ENCODE data around the gene DAP3. TPM values are rescaled to one million over a fixed set of nuclear protein-coding genes. Genes with fewer than 3 reads are reported as not detected.
"Not testable (repeated sequence)": the region's sequence is repeated elsewhere in the genome, so short reads cannot be mapped to it uniquely, and the experiment has no call there.

The DAP3 gene
- total RNA-seq, 1 donor from 2014 or later: 120 TPM

DNA sequence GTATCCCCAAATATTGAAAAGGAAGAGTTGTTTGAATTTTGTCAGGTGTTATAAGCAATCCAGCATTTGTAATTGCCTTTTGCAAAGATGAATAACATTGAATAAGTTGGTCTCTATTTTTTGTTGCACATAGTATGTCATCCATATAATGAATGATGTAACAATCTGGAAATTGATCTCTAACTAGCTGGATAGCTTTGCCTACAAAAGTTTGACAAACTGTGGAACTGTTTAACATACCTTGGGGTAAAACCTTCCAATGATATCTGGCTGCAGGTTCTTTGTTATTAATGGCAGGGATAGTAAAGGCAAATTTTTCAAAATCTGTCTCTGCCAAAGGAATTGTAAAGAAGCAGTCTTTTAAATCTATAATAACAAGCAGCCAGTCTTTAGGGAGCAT is 7.6 kb downstream of the DAP3 start:
- Mint-ChIP-seq H3K36me3 (ENCODE audit: low read depth, unreplicated experiment) (peaks cover 32% of the 10 kb centered on the region), H3K9me3 (ENCODE audit: unreplicated experiment) (no peaks in the 10 kb centered on the region), H3K27ac (ENCODE audit: unreplicated experiment) (no peak overlapping the region), H3K4me3 (ENCODE audit: unreplicated experiment) (no peak overlapping the region), H3K4me1 (ENCODE audit: unreplicated experiment) (peaks cover 4% of the 10 kb centered on the region), H3K27me3 (ENCODE audit: unreplicated experiment) (peaks cover 4% of the 10 kb centered on the region)
- DNase-seq (ENCODE audit: low spot score): no peak
- TF ChIP-seq, protein P1, sequence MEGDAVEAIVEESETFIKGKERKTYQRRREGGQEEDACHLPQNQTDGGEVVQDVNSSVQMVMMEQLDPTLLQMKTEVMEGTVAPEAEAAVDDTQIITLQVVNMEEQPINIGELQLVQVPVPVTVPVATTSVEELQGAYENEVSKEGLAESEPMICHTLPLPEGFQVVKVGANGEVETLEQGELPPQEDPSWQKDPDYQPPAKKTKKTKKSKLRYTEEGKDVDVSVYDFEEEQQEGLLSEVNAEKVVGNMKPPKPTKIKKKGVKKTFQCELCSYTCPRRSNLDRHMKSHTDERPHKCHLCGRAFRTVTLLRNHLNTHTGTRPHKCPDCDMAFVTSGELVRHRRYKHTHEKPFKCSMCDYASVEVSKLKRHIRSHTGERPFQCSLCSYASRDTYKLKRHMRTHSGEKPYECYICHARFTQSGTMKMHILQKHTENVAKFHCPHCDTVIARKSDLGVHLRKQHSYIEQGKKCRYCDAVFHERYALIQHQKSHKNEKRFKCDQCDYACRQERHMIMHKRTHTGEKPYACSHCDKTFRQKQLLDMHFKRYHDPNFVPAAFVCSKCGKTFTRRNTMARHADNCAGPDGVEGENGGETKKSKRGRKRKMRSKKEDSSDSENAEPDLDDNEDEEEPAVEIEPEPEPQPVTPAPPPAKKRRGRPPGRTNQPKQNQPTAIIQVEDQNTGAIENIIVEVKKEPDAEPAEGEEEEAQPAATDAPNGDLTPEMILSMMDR (IDR thresholded peaks at IDR 0.05; ENCODE audit: unreplicated experiment): no peak

- no peak for DNase-seq (ENCODE audit: low spot score)
- H3K27me3 Mint-ChIP-seq (ENCODE audit: unreplicated experiment): peaks cover 4% of the 10 kb centered on the region
- TF ChIP-seq, protein P1 (IDR thresholded peaks at IDR 0.05; ENCODE audit: unreplicated experiment): no peak
- no peak overlapping the region for H3K27ac Mint-ChIP-seq (ENCODE audit: unreplicated experiment)
- H3K4me3 Mint-ChIP-seq (ENCODE audit: unreplicated experiment): no peak overlapping the region
- peaks cover 4% of the 10 kb centered on the region for H3K4me1 Mint-ChIP-seq (ENCODE audit: unreplicated experiment)
- no peaks in the 10 kb centered on the region for H3K9me3 Mint-ChIP-seq (ENCODE audit: unreplicated experiment)
- H3K36me3 Mint-ChIP-seq (ENCODE audit: low read depth, unreplicated experiment): peaks cover 26% of the 10 kb centered on the region
Measured at GRCh38 chr1:155697046-155697445, 8.2 kb downstream of the DAP3 start.

DNA sequence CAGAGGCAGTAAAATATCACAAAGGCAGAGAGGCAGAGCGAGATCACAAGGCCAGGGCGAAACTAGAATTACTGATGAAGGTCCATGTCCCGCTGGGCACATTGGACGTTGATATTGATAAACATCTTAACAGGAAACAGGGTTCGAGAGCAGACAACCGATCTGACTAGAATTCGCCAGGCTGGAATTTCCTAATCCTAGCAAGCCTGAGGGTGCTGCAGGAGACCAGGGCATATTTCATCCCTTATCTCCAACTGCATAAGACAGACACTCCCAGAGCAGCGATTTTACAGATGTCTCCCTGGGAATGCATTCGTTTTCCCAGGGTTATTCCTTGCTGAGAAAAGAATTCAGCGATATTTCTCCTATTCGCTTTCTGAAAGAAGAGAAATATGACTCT is 8.7 kb downstream of the DAP3 start:
- not testable (repeated sequence) for H3K9me3 Mint-ChIP-seq (ENCODE audit: unreplicated experiment); H3K4me1 Mint-ChIP-seq (ENCODE audit: unreplicated experiment); DNase-seq (ENCODE audit: low spot score); H3K27ac Mint-ChIP-seq (ENCODE audit: unreplicated experiment); H3K27me3 Mint-ChIP-seq (ENCODE audit: unreplicated experiment); H3K4me3 Mint-ChIP-seq (ENCODE audit: unreplicated experiment)
- peaks cover 21% of the 10 kb centered on the region for H3K36me3 Mint-ChIP-seq (ENCODE audit: low read depth, unreplicated experiment)

GRCh38 chr1:155698382-155699038 is 9.6 kb downstream of the DAP3 start:
- H3K27ac Mint-ChIP-seq (ENCODE audit: unreplicated experiment): no peak overlapping the region
- DNase-seq (ENCODE audit: low spot score): no peak
- H3K36me3 Mint-ChIP-seq (ENCODE audit: low read depth, unreplicated experiment): peaks cover 16% of the 10 kb centered on the region
- TF ChIP-seq, protein P1 (IDR thresholded peaks at IDR 0.05; ENCODE audit: unreplicated experiment): no peak
- peaks cover 7% of the 10 kb centered on the region for H3K27me3 Mint-ChIP-seq (ENCODE audit: unreplicated experiment)
- H3K4me3 Mint-ChIP-seq (ENCODE audit: unreplicated experiment): peak overlapping the region; percentile 3
- no peaks in the 10 kb centered on the region for H3K9me3 Mint-ChIP-seq (ENCODE audit: unreplicated experiment)
- peaks cover 4% of the 10 kb centered on the region for H3K4me1 Mint-ChIP-seq (ENCODE audit: unreplicated experiment)

DNA sequence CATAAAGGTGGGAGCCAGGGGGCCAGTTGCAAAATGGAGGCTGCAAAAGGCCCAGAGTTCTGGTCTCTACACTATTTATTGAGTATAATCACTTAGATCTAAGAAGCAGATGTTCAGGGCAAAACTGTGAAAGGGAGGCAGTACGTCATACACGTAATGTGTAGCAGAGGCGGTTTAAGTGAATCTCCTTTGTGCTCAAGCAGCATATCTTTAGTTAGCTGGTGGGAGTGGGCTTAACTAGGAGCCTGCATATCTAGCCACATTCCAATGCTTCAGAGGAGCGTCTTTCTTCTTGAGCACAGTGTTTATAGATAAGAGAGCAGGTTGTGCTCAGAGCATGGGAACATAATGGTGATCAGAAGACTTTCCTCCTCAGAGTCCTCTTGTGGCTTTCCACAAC is 10.2 kb downstream of the DAP3 start:
- H3K4me3 Mint-ChIP-seq (ENCODE audit: unreplicated experiment); H3K27me3 Mint-ChIP-seq (ENCODE audit: unreplicated experiment); DNase-seq (ENCODE audit: low spot score); H3K4me1 Mint-ChIP-seq (ENCODE audit: unreplicated experiment); H3K9me3 Mint-ChIP-seq (ENCODE audit: unreplicated experiment): not testable (repeated sequence)
- Mint-ChIP-seq H3K27ac (ENCODE audit: unreplicated experiment) (peak overlapping the region; percentile 21), H3K36me3 (ENCODE audit: low read depth, unreplicated experiment) (peaks cover 16% of the 10 kb centered on the region)

DNA sequence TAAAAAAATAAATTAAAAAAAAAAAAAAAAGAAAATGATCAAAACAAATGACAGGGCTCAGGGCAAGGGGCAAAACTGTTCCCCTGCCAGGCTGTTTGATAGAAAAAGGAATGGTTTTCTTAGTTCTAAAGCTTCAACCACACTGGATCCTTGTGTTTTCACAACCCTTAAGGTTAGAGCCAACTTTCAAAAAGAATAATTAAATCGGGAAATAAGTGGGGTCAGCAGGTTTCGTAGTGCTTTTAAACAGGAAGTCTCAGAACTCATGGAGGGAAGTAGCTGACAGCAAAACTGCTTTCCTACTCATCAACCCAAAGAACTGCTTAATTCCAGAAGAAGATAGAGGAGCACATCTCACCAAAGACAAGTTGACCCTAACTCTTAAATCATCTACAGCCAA is 12.8 kb downstream of the DAP3 start:
- H3K9me3 Mint-ChIP-seq (ENCODE audit: unreplicated experiment); H3K4me1 Mint-ChIP-seq (ENCODE audit: unreplicated experiment); DNase-seq (ENCODE audit: low spot score); H3K27ac Mint-ChIP-seq (ENCODE audit: unreplicated experiment); H3K27me3 Mint-ChIP-seq (ENCODE audit: unreplicated experiment); H3K4me3 Mint-ChIP-seq (ENCODE audit: unreplicated experiment): not testable (repeated sequence)
- peaks cover 16% of the 10 kb centered on the region for H3K36me3 Mint-ChIP-seq (ENCODE audit: low read depth, unreplicated experiment)

Data from endothelial cell (in vitro differentiated cells).